Right lobe of liver (tissue), 4 donors: ENCODE measurements around the gene PTPRN2.

ENCODE experiments used
- POLR2A ChIP-seq: fragments of 450-650 bp; IDR thresholded peaks from one replicate; pipeline ENCODE4 v1.6.1; 2017; ENCODE audit warnings: antibody characterized with exemption, mild to moderate bottlenecking
- TF ChIP-seq, protein P1 (sequence below), 4 donors: fragments of 200-600 bp in 3 of 4; fragments of 450-650 bp in 1 of 4; IDR thresholded peaks; one replicate each; pipeline versions ENCODE4 v1.5.1 to v1.8.0; 2016 to 2022; ENCODE audit warnings: antibody characterized with exemption in 4 of 4, mild to moderate bottlenecking in 2 of 4
- donor health status: DM: no; HTN: no; CAD: no.
- donor health status: DM: no; HTN: no; CAD: no.
- donor health status: DM: no; HTN: yes; CAD: no.

DNA sequence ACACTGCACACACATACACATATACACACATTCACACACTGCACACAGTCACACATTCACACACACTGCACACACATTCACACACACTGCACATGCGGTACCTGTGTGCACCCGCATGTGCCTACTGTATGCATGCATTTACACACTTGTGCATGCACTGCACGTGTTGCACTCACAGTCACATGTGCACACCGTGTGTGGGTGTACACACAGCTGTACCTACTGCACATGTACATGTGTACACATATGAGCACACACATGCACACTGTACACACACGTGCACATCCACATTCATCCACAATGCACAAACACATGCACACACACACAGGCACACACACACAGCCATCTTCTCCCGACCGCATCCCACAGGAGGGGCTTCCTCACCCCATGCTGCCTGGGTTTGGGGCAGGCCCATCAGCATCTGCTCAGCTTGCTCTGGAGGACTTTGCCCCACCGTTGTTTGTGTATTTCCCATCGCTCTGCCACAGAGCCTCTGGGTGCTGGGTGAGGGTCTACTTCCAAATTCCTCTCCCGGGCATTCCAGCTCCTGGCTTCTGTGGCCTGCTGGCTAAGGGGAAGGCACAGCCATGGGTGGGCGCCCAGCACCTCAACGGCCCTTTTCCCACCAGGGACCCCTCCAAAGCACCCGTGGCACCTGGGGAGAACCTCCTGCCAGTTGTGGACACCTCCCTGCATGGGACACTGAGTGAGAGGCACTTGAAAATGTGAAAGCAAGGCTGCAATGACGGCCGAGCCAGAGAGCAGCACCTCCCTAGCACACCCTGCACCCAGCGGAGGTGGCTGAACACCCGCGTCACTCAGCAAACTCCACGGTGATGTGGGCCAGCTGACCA, 324.3 kb downstream of the PTPRN2 start:
- TF ChIP-seq, protein P1, sequence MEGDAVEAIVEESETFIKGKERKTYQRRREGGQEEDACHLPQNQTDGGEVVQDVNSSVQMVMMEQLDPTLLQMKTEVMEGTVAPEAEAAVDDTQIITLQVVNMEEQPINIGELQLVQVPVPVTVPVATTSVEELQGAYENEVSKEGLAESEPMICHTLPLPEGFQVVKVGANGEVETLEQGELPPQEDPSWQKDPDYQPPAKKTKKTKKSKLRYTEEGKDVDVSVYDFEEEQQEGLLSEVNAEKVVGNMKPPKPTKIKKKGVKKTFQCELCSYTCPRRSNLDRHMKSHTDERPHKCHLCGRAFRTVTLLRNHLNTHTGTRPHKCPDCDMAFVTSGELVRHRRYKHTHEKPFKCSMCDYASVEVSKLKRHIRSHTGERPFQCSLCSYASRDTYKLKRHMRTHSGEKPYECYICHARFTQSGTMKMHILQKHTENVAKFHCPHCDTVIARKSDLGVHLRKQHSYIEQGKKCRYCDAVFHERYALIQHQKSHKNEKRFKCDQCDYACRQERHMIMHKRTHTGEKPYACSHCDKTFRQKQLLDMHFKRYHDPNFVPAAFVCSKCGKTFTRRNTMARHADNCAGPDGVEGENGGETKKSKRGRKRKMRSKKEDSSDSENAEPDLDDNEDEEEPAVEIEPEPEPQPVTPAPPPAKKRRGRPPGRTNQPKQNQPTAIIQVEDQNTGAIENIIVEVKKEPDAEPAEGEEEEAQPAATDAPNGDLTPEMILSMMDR (IDR thresholded peaks at IDR 0.05), result no peak
- peak; percentile 21 for TF ChIP-seq POLR2A
